ENCODE results near the gene CISD1.
"Not testable (repeated sequence)": the region's sequence is repeated elsewhere in the genome, so short reads cannot be mapped to it uniquely, and the experiment has no call there.

DNA sequence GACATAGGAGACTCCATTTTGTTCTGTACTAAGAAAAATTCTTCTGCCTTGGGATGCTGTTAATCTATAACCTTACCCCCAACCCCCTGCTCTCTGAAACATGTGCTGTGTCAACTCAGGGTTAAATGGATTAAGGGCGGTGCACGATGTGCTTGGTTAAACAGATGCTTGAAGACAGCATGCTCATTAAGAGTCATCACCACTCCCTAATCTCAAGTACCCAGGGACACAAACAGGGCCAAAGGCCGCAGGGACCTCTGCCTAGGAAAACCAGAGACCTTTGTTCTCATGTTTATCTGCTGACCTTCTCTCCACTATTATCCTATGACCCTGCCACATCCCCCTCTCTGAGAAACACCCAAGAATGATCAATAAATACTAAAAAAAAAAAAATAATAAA lies 24.3 kb upstream of the CISD1 start:
- not testable (repeated sequence) for TF ChIP-seq EP300, POLR2A, POLR2AphosphoS5 (IDR thresholded peaks at IDR 0.05)
- TF ChIP-seq, protein P1, sequence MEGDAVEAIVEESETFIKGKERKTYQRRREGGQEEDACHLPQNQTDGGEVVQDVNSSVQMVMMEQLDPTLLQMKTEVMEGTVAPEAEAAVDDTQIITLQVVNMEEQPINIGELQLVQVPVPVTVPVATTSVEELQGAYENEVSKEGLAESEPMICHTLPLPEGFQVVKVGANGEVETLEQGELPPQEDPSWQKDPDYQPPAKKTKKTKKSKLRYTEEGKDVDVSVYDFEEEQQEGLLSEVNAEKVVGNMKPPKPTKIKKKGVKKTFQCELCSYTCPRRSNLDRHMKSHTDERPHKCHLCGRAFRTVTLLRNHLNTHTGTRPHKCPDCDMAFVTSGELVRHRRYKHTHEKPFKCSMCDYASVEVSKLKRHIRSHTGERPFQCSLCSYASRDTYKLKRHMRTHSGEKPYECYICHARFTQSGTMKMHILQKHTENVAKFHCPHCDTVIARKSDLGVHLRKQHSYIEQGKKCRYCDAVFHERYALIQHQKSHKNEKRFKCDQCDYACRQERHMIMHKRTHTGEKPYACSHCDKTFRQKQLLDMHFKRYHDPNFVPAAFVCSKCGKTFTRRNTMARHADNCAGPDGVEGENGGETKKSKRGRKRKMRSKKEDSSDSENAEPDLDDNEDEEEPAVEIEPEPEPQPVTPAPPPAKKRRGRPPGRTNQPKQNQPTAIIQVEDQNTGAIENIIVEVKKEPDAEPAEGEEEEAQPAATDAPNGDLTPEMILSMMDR (IDR thresholded peaks at IDR 0.05): not testable (repeated sequence)
